H1 (cell line): ENCODE data around the gene CA10. TPM values are rescaled to one million over a fixed set of nuclear protein-coding genes. Genes with fewer than 3 reads are reported as not detected.

ENCODE experiments used
- CTCF ChIA-PET: fragments of 300-600 bp; sonication (Branson Sonifier 250); formaldehyde crosslinking; loops from one replicate; lab custom pipeline; 2021; ENCODE audit not compliant: partially characterized antibody; lab: Charles Lee
- POLR2A ChIA-PET: fragments of 300-600 bp; sonication (Branson Sonifier 250); formaldehyde crosslinking; loops from one replicate; lab custom pipeline; 2021; ENCODE audit warnings: inconsistent platforms; ENCODE audit not compliant: partially characterized antibody; lab: Charles Lee
- DNase-seq, 2 experiments: peaks; one replicate each; pipeline versions ENCODE4 v3.0.0 to v3.0.0-alpha.2; 2010 to 2022; ENCODE audit warnings: low spot score in 2 of 2, low read depth in 1 of 2, mixed read lengths in 1 of 2
- FAIRE-seq: peaks from 2 replicates; lab custom pipeline; 2011; peaks lifted over from hg19 to GRCh38; lab: Jason Lieb, UNC
- H2AFZ ChIP-seq: 2 replicates; pipeline ENCODE4 v1.8.1; 2012; ENCODE audit warnings: low read length, inconsistent platforms
- H2AK5ac ChIP-seq: 2 replicates; pipeline ENCODE4 v1.6.1; 2013; ENCODE audit warnings: low read depth, low read length
- H2BK120ac ChIP-seq: replicated peaks from 2 replicates; pipeline ENCODE3; 2013; ENCODE audit warnings: low read depth, low read length, inconsistent platforms
- H2BK12ac ChIP-seq: 2 replicates; pipeline ENCODE4 v1.6.1; 2013; ENCODE audit warnings: low read depth, low read length
- H2BK15ac ChIP-seq: 2 replicates; pipeline ENCODE4 v1.6.1; 2013; ENCODE audit warnings: low read length
- H2BK20ac ChIP-seq: 2 replicates; pipeline ENCODE4 v1.6.1; 2013; ENCODE audit warnings: low read length
- H2BK5ac ChIP-seq: 2 replicates; pipeline ENCODE4 v1.6.1; 2013; ENCODE audit warnings: low read depth, low read length
- H3K14ac ChIP-seq: 2 replicates; pipeline ENCODE4 v1.6.1; 2013; ENCODE audit warnings: inconsistent platforms; ENCODE audit not compliant: insufficient read length
- H3K18ac ChIP-seq: 2 replicates; pipeline ENCODE4 v1.6.1; 2013; ENCODE audit warnings: low read length; ENCODE audit errors: extremely low read depth
- H3K23ac ChIP-seq: 2 replicates; pipeline ENCODE4 v1.6.1; 2013; ENCODE audit warnings: inconsistent platforms; ENCODE audit not compliant: insufficient read length
- H3K23me2 ChIP-seq: 2 replicates; pipeline ENCODE4 v1.6.1; 2013; ENCODE audit warnings: low read depth, low read length
- H3K27ac ChIP-seq: 2 replicates; pipeline ENCODE4 v1.6.1; 2011; ENCODE audit warnings: low read depth, low read length, inconsistent platforms
- H3K27me3 ChIP-seq, 4 experiments: replicated peaks in 1 of 4; 1 replicate in 1 of 4; 2 replicates in 3 of 4; pipeline versions ENCODE4 v1.6.1 to v1.8.1; 2011 to 2013; ENCODE audit warnings: low read length in 3 of 4, mild to moderate bottlenecking in 3 of 4, inconsistent platforms in 2 of 4, mixed read lengths in 2 of 4, moderate library complexity in 1 of 4; ENCODE audit not compliant: control insufficient read depth in 3 of 4, insufficient read depth in 3 of 4; ENCODE audit errors: extremely low read depth in 1 of 4
- H3K36me3 ChIP-seq, 4 experiments: 2 replicates each; pipeline versions ENCODE4 v1.6.1 to v1.8.1; 2011 to 2013; ENCODE audit warnings: mild to moderate bottlenecking in 4 of 4, low read length in 3 of 4, moderate library complexity in 2 of 4, control low read depth in 1 of 4, inconsistent platforms in 1 of 4; ENCODE audit not compliant: insufficient read depth in 4 of 4, control insufficient read depth in 2 of 4
- H3K4ac ChIP-seq: replicated peaks from 2 replicates; pipeline ENCODE3; 2013; ENCODE audit warnings: low read length, low read depth, mixed read lengths, inconsistent platforms; ENCODE audit not compliant: insufficient read length
- H3K4me1 ChIP-seq, 4 experiments: replicated peaks in 1 of 4; 1 replicate in 1 of 4; 2 replicates in 3 of 4; pipeline versions ENCODE4 v1.6.1 to v1.8.1; 2011 to 2013; ENCODE audit warnings: low read length in 3 of 4, inconsistent platforms in 2 of 4, mixed read lengths in 1 of 4; ENCODE audit not compliant: insufficient read depth in 4 of 4, control insufficient read depth in 3 of 4
- H3K4me2 ChIP-seq, 2 experiments: 2 replicates each; pipeline versions ENCODE4 v1.6.1 to v1.8.1; 2011 to 2013; ENCODE audit warnings: low read depth in 2 of 2, low read length in 2 of 2, control low read depth in 1 of 2, inconsistent platforms in 1 of 2, mild to moderate bottlenecking in 1 of 2; ENCODE audit not compliant: insufficient read depth in 1 of 2
- H3K4me3 ChIP-seq, 4 experiments: fragments of 200-600, 300-600 bp in 1 of 4; sonication (generic), shearing (Covaris generic), sonication (Bioruptor Twin) in 1 of 4; 2 replicates each; pipeline versions ENCODE4 v1.5.1 to v1.8.1; 2011 to 2016; ENCODE audit warnings: low read length in 4 of 4, low read depth in 3 of 4, control low read depth in 2 of 4, inconsistent platforms in 2 of 4, mild to moderate bottlenecking in 2 of 4, mixed read lengths in 1 of 4, moderate library complexity in 1 of 4; ENCODE audit not compliant: insufficient read depth in 2 of 4; ENCODE audit errors: extremely low read depth in 1 of 4
- H3K56ac ChIP-seq: replicated peaks from 2 replicates; pipeline ENCODE3; 2013; ENCODE audit warnings: low read depth, mild to moderate bottlenecking, mixed read lengths, low read length, inconsistent platforms; ENCODE audit not compliant: insufficient read length
- H3K79me1 ChIP-seq: 2 replicates; pipeline ENCODE4 v1.6.1; 2013; ENCODE audit warnings: low read depth, low read length, control low read depth
- H3K79me2 ChIP-seq, 2 experiments: 2 replicates each; pipeline versions ENCODE4 v1.6.1 to v1.8.1; 2012 to 2013; ENCODE audit warnings: low read length in 2 of 2, mild to moderate bottlenecking in 2 of 2, inconsistent platforms in 1 of 2; ENCODE audit not compliant: insufficient read depth in 2 of 2, control insufficient read depth in 1 of 2
- H3K9ac ChIP-seq, 4 experiments: replicated peaks in 1 of 4; 1 replicate in 1 of 4; 2 replicates in 3 of 4; pipeline versions ENCODE4 v1.6.1 to v1.8.1; 2011 to 2013; ENCODE audit warnings: low read depth in 3 of 4, low read length in 3 of 4, control low read depth in 2 of 4, mild to moderate bottlenecking in 2 of 4, moderate library complexity in 2 of 4, inconsistent platforms in 1 of 4; ENCODE audit errors: extremely low read depth in 1 of 4
- H3K9me3 ChIP-seq, 2 experiments: 2 replicates each; pipeline versions ENCODE4 v1.6.1 to v1.8.1; 2012 to 2013; ENCODE audit warnings: mild to moderate bottlenecking in 2 of 2, moderate library complexity in 2 of 2, control low read depth in 1 of 2, inconsistent platforms in 1 of 2, low read depth in 1 of 2, low read length in 1 of 2, mixed read lengths in 1 of 2; ENCODE audit not compliant: insufficient read depth in 2 of 2
- H4K20me1 ChIP-seq, 2 experiments: replicated peaks in 1 of 2; 2 replicates each; pipeline versions ENCODE3 to v1.8.1; 2011 to 2013; ENCODE audit warnings: inconsistent platforms in 2 of 2, low read length in 2 of 2, mild to moderate bottlenecking in 1 of 2; ENCODE audit not compliant: insufficient read depth in 2 of 2, control insufficient read depth in 1 of 2
- H4K5ac ChIP-seq: 2 replicates; pipeline ENCODE4 v1.6.1; 2013; ENCODE audit warnings: low read length, low read depth, mixed read lengths, inconsistent platforms; ENCODE audit not compliant: insufficient read length
- H4K8ac ChIP-seq: 2 replicates; pipeline ENCODE4 v1.8.0; 2013; ENCODE audit warnings: mild to moderate bottlenecking, moderate library complexity, low read length, inconsistent platforms; ENCODE audit not compliant: insufficient read depth; ENCODE audit errors: extremely low read depth
- H4K91ac ChIP-seq: replicated peaks from 2 replicates; pipeline ENCODE3; 2013; ENCODE audit warnings: low read length, mixed read lengths, inconsistent platforms; ENCODE audit not compliant: insufficient read length
- KDM4A ChIP-seq: IDR thresholded peaks from one replicate; pipeline ENCODE4 v1.7.1; 2012; ENCODE audit warnings: low read depth, mild to moderate bottlenecking, moderate library complexity, low read length, inconsistent platforms; ENCODE audit not compliant: severe bottlenecking
- PHF8 ChIP-seq: fragments of 200-600 bp; sonication (generic); conservative IDR thresholded peaks from 2 replicates; pipeline ENCODE4 v1.7.1; 2012; ENCODE audit warnings: low read depth, mild to moderate bottlenecking, inconsistent platforms, low read length, moderate library complexity
- RXRA ChIP-seq: IDR thresholded peaks from 2 replicates; pipeline ENCODE4 v1.6.1; 2011; ENCODE audit warnings: low read depth, mild to moderate bottlenecking, low read length, moderate library complexity; ENCODE audit not compliant: insufficient read depth
- WGBS, 2 experiments: shearing (Covaris generic) in 1 of 2; methylation state at CpG; one replicate each; pipeline versions ENCODE4 v1.1.6 to v1.1.7; 2013 to 2015; ENCODE audit warnings: low lambda C conversion rate in 2 of 2, mixed read lengths in 2 of 2, inconsistent platforms in 1 of 2, low coverage in 1 of 2, missing lambda C conversion rate in 1 of 2; ENCODE audit not compliant: insufficient replicate concordance in 2 of 2, insufficient coverage in 1 of 2, insufficient read length in 1 of 2; ENCODE audit errors: extremely low coverage in 1 of 2, missing lambda C conversion rate in 1 of 2; 5-methylcytosine and 5-hydroxymethylcytosine counted together
- polyA plus RNA-seq, 7 experiments: library from polyadenylated mRNA; depleted of rRNA in 3 of 7; stranded (reverse) in 5 of 7; unstranded in 2 of 7; fragments of >200 nt in 5 of 7; fragments of 200-250 nt in 2 of 7; gene quantifications; 1 replicate in 5 of 7; 2 replicates in 1 of 7; 4 replicates in 1 of 7; pipeline versions ENCODE4 v1.2.1 to v1.2.3, GENCODE V29; 2011 to 2013; ENCODE audit warnings: missing spikeins in 2 of 7, mixed read lengths in 2 of 7
- total RNA-seq: library from RNA; stranded (reverse); fragmentation: NEBNext Ultra II Directional; extraction: Animal tissue kit (Norgen Biotek cat#: 25700); gene quantifications from 2 replicates; pipeline ENCODE4 v1.2.1, GENCODE V29; 2021

Gene CA10
- total and polyA plus RNA-seq, 2 of the 8 experiments (the other 6 are each of a cell fraction or from before 2014, with no cell fraction given): 0.60 to 0.63 TPM

DNA sequence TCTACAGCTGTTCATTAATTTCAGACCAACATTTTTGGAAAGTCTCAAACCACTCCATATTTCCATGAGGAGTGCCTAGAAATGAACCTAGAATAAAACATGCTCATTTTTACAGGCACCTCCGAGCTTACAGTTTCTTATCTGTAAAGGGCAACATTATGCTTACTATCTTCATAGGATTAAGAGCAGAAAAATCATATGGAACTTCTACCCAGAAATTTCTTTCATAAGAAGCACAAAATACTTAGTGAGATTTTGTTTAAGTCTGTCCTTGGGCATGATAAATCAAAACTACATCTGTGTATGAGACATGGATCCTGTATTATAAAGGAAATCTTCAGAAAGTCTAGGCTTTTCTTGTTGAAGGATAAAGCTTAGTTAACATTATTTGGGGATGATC, 187.4 kb downstream of the CA10 start:
- Histone ChIP-seq H3K9ac (no peak overlapping the region), H3K23ac (no peak overlapping the region), H3K56ac (no peak overlapping the region), H3K27me3 (no peaks in the 10 kb centered on the region), H4K5ac (no peak overlapping the region), H3K18ac (no peak overlapping the region), H4K8ac (no peak overlapping the region), H2BK5ac (no peak overlapping the region), H3K4me2 (no peak overlapping the region), H3K9me3 (no peaks in the 10 kb centered on the region), H3K36me3 (no peaks in the 10 kb centered on the region), H3K4me3 (no peak overlapping the region), H3K23me2 (no peaks in the 10 kb centered on the region), H2AK5ac (no peak overlapping the region), H2AFZ (no peak overlapping the region), H3K27ac (no peak overlapping the region), H2BK12ac (no peak overlapping the region), H2BK20ac (no peak overlapping the region)
- POLR2A ChIA-PET: no interaction called here
- WGBS, 2 experiments: 85% methylated on average over 1 of the region's 1 CpG; no CpG with 5 or more reads in 1 of the 2 experiments
- FAIRE-seq: no peak
- TF ChIP-seq KDM4A (no peak), RXRA (no peak), PHF8 (no peak)
- TF ChIP-seq, all 59 proteins: peak for 0
- H2BK120ac ChIP-seq: no peak overlapping the region
- H3K79me2 ChIP-seq: no peaks in the 10 kb centered on the region
- H3K79me1 ChIP-seq: no peaks in the 10 kb centered on the region
- no peak for DNase-seq
- no peak overlapping the region for H4K91ac ChIP-seq
- CTCF ChIA-PET: no interaction called here
- no peak overlapping the region for H3K14ac ChIP-seq
- no peaks in the 10 kb centered on the region for H4K20me1 ChIP-seq
- no peaks in the 10 kb centered on the region for H3K4me1 ChIP-seq
- no peak overlapping the region for H2BK15ac ChIP-seq
- no peak overlapping the region for H3K4ac ChIP-seq
